Activated T-cell treated with anti-CD3 and anti-CD28 coated beads for 1 hour (primary cell): ENCODE data around the gene WSCD2.

Experiments
- DNase-seq: peaks from one replicate; pipeline ENCODE4 v3.0.0-alpha.2; 2020; ENCODE audit warnings: low read depth

WSCD2 gene

DNA sequence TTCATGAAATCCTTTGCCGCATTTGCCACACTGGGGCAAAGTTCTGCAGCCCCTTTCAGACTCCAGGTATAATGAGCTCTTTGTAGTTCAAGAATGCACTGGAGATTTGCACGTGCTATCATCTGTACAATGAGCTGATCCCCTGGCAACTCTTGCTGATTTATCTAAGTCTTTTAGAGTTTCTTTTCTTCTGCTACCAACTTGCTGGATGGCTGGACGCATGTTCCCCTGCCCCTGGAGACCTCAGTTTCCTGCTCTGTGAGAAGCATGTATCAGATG, 106.8 kb downstream of the WSCD2 start:
- no peak for DNase-seq

DNA sequence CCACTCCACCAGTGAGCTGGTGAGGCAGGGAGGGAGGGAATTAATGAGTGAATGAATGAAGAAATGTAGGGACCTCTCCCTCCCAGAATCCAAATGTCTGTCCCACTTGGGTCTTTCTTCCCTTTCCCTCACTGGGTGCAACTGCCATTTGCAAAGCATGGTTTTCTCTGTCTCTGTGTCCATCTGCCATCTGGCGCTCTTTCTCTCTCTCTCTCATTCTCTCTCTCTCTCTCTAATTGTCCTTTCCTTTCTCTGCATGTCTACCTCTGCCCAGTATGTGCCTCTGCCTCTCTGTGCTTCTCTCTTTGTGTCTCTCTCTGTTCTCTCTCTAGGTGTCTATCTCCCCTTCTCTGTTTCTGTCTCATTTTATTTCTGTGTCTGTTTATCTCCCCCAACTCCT, 107.3 kb downstream of the WSCD2 start:
- no peak for DNase-seq

DNA sequence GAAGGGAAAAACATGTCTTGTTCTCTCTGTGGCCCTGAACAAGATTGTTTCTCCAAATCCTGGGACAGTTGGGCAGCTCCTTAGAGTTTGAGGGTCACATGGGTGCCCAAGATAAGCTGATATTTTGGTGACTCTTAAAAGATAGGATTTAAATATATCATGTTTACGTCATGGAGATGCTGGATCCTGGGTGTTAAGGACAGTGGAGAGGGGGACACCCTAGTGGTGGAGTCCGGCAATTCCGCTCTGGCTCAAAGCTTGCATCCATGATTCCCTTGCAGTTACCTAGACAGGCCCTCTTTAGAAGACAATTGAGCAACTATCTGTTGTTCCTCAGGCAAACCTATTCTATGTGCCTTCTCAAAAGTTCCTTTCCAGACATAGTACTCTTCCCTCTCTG, 108.2 kb downstream of the WSCD2 start:
- DNase-seq = no peak

DNA sequence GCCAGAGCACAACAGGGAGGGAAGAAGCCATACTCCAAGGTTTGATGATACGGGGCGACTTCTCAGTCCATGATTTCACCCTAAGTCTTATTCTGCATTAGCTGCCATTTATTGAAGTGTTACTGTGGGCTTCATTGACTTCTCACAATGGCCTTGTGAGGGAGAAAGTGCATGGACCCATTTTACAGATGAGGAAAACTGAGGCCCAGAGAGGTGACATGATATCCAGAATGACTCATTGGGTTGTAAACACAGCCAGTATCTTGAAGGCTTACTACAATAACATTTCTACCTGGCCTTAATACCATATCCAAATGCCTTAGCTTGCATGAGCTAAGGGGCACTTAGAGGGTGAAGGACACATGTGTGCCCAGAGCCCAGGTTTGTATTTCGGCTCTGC, 109.4 kb downstream of the WSCD2 start:
- no peak for DNase-seq

DNA sequence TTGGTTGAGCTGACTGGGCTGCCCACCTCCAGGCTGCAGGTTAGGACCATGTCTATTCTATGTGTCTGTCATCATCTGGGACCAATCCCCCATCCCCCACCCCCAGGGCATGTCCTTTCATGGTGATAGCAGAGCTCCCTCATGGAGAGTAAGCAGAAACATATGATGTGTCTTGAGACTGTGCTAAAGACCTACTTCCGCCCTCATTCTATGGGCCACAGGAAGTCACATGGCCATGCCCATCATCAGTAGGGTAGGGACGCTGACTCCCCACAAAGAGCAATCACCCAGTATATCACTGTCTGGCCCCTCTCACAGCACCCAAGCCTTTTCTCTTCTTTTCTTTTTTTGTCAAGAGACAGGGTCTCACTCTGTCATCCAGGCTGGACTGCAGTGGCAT, 110.3 kb downstream of the WSCD2 start:
- no peak for DNase-seq

DNA sequence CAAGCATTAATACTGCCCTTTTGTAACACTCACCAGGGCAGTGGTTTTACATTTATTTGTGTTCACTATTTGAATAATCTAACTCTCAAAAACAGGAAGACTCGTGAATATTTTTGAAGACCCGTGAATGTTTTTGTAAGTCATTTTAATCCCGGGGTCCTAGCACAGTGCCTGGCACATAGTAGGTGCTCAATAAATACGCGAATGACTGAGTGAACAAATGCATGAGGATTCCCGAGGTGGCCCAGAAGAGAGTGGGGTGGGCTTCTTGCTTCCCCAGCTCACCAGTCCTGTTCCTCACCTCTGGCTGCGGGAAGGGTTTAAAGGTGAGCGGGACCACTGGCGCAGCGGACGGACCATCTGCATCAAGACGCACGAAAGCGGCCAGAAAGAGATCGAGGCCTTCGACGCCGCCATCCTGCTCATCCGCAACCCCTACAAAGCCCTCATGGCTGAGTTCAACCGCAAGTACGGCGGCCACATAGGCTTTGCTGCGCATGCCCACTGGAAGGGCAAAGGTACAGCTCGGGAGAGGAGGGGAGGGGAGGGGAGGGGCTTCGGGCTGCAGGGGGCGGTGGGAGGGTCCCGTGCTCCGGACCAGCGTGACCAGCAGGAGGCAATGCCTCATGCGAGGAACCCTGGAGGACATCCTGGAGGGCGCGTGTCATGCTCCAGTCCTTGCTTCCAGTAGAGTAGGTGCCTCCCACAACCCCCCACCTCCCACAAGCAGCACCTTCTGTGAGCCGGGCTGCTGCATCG, 111.1 kb downstream of the WSCD2 start:
- DNase-seq = no peak

DNA sequence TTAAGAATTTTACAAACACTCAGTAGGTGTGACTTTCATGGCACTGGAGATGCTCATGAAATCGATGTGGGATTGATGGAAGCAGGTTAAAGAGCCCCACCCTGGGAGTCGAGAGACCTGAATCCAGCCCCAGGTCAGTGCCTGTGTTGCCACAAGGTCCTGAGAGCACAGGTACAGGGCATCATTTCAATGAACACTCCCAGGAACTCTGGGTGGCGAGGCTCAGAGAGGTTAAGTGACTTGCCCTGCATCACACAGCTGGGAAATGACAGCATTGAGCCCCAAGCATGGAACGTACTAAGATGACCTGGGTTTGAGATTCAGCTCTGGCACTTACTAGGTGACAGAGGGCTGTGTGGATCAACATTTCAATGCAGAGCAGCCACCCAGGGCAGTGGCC, 111.8 kb downstream of the WSCD2 start:
- DNase-seq = no peak

DNA sequence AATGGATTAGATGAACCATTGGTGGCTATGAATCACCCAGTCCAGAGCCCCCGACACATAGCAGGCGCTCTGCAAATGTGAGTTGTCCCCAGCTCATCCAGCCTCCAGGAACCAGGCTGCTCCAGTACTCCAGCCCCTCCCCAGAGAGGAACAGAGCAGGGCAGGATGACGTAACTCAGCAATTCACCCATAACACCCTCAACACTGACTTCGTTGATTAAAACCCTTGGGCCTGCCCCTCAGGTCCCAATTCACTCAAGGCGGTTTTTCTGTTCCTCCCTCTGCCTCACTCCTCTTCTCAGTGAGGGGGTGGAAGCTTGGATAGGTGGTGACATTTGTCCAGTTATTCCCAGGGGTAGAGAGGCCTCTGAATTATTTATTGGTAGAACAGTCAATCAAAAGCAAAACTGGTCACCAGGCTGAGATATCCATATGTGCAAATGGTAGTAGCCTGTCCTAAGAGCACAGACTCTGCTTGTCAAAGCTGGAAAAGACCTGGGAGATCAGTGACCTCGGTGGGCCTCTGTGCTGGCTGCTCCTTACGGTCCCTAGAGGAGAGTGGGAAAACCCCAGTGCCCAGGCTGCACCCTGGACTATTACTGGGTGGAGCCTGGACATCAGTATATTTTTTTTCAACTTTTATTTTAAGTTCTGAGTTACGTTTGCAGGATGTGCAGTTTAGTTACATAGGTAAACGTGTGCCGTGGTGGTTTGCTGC, 113.1 kb downstream of the WSCD2 start:
- DNase-seq = no peak

DNA sequence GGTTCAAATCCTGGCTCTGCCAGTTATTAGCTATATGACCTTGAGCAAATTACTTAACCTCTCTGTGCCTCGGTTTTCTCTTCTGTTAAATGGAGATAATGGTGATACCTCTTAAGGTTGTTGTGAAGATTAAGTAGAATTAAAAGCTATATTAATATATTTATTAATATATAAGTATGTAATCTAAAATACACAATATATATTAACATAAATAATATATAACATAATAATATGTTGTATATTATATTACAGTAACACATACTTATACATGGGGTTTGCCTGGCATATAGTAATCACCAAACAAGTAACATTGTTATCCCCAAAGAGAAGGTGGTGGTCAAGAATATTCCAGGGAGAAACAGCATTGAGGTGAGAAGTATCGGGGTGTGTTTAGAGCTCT, 118.0 kb downstream of the WSCD2 start:
- DNase-seq = no peak

DNA sequence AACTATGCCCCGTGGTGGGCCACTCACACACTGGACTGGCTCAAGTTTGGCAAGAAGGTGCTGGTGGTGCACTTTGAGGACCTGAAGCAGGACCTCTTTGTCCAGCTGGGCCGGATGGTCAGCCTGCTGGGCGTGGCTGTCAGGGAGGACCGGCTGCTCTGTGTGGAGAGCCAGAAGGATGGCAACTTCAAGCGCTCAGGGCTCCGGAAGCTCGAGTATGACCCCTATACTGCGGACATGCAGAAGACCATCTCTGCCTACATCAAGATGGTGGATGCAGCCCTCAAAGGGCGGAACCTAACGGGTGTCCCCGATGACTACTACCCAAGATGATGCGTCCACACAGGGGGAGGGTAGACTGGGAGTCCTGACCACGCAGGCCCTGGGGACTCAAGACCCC, 118.9 kb downstream of the WSCD2 start:
- DNase-seq = no peak

DNA sequence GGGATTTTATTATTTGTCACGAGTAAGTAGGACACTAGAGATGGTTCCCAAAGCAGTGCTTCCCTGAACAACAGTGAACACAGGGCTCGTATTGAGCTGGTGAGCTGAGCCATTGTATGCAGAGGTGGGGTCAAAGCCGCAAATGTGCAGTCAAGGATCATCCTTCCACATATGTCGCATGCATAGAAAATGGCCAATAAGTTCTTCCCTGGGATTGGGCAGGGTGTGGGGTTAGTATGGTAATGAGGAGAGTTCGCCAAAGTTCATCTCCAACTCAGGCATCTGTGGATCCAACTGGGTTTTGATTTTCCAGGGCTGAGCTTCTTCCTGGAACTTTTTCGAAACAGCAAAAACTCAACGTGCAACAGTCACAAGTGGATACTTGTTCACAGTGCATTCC, 123.4 kb downstream of the WSCD2 start:
- no peak for DNase-seq

DNA sequence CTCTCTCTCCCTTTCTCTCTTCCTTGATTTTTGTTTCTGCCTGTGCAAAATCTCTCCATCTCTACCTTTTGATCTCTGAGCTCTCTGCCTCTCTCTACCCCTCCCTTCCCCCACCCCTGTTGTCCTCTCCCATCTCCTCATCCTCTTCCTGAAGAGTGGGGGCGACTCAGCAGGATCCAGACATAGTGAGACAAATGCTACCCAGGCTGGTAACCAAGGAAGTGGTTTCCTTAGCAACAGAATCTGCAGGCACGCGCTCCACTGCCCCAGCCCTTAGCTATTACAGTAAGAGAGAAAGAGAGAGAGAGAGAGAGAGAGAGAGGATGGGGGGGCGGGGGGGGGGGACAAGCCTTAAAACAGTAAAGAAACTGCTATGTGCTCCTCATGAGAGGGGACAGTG, 124.5 kb downstream of the WSCD2 start:
- no peak for DNase-seq

DNA sequence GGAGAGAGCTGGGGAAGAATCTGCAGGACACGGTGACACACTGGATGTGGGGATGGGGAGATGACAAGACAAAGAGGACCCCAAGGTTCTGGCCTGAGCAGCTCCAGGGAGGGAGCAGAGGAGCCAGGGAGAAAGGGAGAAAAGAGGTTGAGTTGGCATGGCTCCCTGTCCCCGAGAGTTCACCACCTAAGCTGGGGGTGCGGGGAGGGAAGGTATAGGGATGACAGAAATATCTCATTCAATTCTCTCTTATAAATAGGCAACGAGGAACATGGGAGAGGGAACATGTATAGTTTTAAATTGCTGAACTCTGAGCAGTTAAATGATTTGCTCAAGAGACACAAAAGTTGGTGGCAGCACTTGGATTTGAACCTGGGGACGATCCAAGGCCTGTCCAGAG, 124.9 kb downstream of the WSCD2 start:
- no peak for DNase-seq

DNA sequence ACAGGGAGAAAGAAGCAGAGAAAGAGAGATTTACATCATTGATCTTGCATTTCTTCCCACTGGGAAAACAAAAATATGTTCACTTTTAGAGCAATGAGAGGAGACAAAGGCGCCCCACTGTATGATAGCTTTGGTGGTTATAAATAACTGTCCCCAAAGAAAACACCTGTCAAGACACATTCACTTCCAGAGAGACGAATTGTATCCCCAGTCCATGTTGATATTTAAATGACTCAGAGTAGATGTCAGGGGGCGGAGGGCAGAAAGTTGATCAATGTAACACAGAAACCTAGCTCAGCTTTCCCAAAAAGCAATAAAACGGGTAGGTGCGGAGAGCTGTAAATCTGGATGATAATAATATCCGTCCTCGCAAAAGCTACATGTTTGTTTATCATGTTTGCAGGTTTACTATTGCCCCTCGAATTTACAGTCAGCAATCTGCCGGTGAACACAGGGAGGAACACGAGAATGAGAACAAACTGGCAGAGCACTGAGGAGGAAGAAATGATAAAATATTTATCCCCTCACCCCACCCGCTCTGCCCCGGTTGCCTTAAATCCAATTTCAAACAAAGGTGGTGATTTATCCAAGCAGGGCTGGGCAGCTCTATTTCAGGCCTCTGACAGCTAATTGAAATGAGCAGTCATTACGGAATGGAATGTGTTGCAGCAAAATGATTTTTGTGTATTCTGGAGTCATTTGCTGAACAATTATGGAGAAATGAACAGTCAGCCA, 125.6 kb downstream of the WSCD2 start:
- no peak for DNase-seq

DNA sequence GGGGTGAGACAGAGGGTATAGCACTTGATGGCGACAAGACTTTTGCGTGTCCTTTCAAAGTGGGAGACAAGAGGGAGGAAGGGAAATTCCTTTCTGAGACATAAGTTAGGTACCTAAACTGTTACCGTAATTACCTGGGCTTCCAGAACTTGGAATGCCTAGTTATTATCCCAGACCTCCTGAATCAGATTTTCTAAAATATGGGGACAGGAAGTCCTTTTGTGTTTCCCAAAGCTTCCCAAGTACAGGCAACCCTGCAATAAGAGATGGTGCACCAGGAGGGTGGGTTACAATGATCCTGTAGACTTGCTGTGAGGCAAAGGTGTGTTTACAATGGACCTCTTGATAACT, 126.1 kb downstream of the WSCD2 start:
- DNase-seq = no peak

DNA sequence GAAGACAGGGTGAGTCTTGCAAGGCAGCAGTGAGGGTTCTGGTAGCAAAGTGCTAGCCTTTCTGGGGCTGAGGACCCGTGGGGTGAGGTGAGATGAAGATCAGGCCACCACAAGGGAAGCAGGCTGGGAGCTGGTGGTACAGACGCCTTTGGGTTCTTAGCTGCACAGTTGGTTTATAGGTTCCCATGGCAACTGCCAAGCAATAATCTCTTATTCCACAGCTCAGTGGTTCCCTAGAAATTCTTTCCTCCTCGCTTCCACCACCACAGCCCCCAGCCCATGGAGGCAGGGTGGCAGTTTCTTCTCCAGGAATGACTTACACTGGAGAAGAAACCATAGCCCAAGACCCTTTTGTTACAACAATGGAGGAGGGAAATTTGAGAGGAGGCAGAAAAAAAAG, 127.9 kb downstream of the WSCD2 start:
- DNase-seq = no peak

DNA sequence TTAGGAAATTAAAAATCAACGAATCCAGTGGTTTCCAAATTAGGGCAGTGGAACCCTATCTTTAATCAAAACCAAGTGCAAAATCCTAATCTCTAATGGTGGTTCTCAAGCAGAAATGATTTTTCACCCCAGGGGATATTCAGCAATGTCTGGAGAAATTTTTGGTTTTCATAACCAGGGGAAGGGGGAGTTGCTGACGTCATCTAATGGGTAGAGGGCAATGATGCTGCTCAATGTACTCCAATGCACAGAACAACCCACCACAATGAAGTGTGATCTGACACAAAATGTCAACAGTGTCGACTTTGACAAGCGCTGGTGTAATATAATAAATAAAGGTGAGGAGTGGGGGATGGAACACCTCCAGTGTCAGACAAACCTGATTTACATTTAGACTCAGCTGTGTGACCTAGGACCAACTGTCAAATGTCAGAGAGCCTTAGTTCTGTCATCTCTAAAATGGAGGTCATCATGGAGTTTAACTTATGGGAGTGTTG, 128.6 kb downstream of the WSCD2 start:
- DNase-seq = no peak

DNA sequence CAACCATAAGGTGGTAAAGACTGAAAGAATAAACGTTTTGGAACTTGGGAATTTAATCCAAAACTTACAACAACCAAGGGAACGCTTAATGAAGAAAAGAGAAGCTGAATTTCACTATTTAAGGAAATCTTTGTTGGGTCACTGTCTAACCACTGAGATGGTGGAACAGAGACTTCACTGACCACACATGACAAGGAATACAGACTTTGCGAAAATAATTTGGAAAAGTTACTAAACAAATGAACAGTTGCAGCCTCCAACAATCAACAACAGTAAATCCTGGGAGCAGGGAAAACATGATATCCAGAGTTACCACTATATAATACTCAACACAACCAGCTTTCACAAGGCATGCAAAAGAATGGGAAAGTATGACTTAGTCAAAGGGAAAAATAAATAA, 131.0 kb downstream of the WSCD2 start:
- DNase-seq = no peak

DNA sequence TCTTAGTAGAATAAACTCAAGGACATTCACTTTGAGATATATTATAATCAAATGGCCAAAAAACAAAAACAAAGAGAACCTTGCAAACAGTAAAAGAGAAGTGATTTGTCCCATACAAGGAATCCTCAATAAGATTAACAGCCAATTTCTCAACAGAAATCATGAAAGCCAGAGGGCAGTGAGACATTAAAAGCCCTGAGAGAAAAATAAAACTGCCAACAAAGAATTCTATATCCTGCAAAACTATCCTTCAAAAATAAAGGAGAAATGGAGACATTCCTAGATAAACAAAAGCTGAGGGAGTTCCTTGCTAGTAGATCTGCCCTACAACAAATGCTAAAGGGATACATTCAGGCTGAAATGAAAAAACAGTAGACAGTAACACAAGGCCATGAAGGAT, 131.9 kb downstream of the WSCD2 start:
- no peak for DNase-seq

DNA sequence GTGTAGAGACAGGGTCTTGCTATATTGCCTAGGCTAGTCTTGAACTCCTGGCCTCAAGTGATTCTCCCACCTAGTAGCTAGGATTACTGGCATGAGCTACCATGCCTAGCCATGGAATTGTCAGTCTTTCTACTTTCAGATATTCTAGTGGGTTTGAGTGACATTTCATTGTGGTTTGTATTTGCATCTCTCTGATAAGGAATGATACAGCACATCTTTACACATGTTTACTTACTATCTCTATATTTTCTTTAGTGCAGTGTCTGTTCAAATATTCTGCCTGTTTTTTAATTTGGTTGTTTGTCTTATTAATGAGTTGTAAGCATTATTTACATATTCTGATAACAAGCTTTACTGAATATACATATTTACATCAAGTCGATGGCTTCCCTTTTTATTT, 136.4 kb downstream of the WSCD2 start:
- no peak for DNase-seq

DNA sequence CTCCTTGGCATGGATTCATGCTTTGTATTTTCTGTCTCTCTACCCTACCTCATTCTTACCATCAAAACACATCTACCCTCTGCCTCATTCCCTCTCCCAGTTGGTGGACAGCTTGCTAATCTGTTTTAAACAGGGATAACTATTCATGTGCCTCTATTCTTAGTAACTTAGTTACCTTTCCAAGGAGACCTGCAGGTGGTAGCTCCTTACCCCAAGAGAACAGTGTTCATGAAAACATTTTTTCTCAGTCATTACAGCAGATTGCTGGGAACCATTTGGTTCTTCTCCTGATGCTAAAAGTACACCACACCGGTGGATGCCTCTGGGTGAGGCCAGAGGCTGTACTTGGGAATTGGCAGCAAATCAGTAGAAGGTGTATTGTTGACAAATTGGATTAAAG, 137.0 kb downstream of the WSCD2 start:
- no peak for DNase-seq

DNA sequence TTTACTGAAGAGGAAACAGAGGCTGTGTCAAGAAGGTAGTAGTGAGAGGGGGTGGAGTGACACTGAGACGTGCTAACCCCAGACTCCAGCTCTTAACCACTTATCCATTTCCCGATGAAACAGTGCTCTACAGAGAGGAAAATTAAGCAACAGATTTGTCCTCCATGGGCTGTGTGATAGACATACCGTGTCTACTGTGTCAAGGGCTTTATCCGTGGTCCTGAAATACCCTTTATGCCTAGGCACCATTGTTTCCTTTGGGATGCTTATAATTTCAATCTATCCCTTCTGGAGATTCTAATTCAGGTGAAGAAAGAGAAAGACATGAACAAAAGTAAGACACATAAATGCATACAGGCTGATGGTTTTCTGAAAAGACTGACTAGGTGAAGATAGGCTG, 138.4 kb downstream of the WSCD2 start:
- DNase-seq = no peak

DNA sequence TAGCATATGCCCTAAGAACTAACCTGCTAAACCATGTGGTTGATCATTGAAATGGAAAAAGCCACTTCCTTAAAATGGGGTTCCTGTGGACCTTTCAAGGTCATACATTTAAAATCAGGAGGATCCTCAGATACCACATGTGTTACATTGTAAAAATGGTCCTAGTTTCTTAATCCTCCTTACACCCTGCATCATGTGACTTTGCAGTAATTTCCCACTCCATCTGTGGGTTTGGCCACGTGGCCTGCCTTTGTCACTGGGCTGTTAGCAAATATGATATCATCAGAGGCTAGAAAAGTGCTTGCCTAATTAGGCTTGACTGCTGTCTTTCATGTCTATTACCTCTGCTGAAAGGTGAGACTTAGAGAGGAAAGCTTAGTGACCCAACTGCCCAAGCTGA, 139.3 kb downstream of the WSCD2 start:
- no peak for DNase-seq

DNA sequence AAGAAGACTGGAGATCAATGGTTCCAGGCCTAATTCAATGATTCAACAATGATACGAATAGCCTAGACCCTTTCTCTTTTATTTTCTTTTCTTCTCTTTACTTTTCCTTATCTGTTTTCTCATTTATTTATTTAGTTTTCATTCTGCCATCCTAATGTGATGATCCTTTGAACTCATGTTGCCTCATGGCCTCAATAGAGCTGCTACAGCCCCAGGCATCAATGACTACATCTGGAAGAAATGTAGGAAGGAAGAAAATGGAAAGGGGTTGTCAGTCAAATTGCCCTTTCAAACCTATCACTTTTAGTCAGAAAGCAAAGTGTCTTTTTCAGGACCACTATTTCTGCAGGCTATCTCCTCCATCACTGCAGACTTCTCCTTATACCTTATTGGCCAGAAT, 140.1 kb downstream of the WSCD2 start:
- DNase-seq = no peak
